Loucy (cell line): ENCODE data around the gene MCOLN1.

ENCODE experiments used
- H2AFZ ChIP-seq: fragments of 200-600 bp; sonication (generic); 2 replicates; pipeline ENCODE4 v1.6.0; 2016; ENCODE audit warnings: antibody characterized with exemption, mild to moderate bottlenecking, low read length, moderate library complexity
- H3F3A ChIP-seq: fragments of 200-600 bp; 2 replicates; pipeline ENCODE4 v1.6.0; 2016; ENCODE audit warnings: antibody characterized with exemption, low read depth, mild to moderate bottlenecking
- H3K27me3 ChIP-seq: fragments of 200-600 bp; sonication (generic); 2 replicates; pipeline ENCODE4 v1.6.1; 2014; ENCODE audit warnings: low read length, mild to moderate bottlenecking; ENCODE audit not compliant: insufficient read depth, poor library complexity, severe bottlenecking
- H3K36me3 ChIP-seq: fragments of 200-600 bp; sonication (generic); 2 replicates; pipeline ENCODE4 v1.6.1; 2016; ENCODE audit warnings: low read length; ENCODE audit not compliant: insufficient read depth
- H3K4me1 ChIP-seq: fragments of 200-600 bp; sonication (generic); 2 replicates; pipeline ENCODE4 v1.5.1; 2014; ENCODE audit warnings: low read length, mild to moderate bottlenecking; ENCODE audit not compliant: insufficient read depth, poor library complexity, severe bottlenecking
- H3K4me2 ChIP-seq: fragments of 200-600 bp; sonication (generic); 2 replicates; pipeline ENCODE4 v1.6.0; 2014; ENCODE audit warnings: antibody characterized with exemption, low read length, low read depth, mild to moderate bottlenecking; ENCODE audit not compliant: poor library complexity, severe bottlenecking
- H3K4me3 ChIP-seq: fragments of 200-600 bp; sonication (generic); 2 replicates; pipeline ENCODE4 v1.5.1; 2014; ENCODE audit warnings: low read length, mild to moderate bottlenecking, mixed read lengths; ENCODE audit not compliant: poor library complexity, severe bottlenecking
- H3K79me2 ChIP-seq: fragments of 200-600 bp; sonication (generic); 2 replicates; pipeline ENCODE4 v1.6.1; 2014; ENCODE audit warnings: low read length; ENCODE audit not compliant: insufficient read depth
- H3K9ac ChIP-seq: fragments of 200-600 bp; sonication (generic); 2 replicates; pipeline ENCODE4 v1.6.0; 2014; ENCODE audit warnings: mild to moderate bottlenecking, low read depth, low read length, moderate library complexity; ENCODE audit not compliant: poor library complexity, severe bottlenecking
- H3K9me2 ChIP-seq: fragments of 200-600 bp; sonication (generic); replicated peaks from 2 replicates; pipeline ENCODE4 v1.6.1; 2016; ENCODE audit warnings: low read depth, low read length, mixed read lengths
- H3K9me3 ChIP-seq: fragments of 200-600 bp; sonication (generic); 2 replicates; pipeline ENCODE4 v1.6.1; 2014; ENCODE audit warnings: mild to moderate bottlenecking, antibody characterized with exemption, low read length, low read depth; ENCODE audit not compliant: insufficient read depth
- H4K20me1 ChIP-seq: fragments of 200-600 bp; sonication (generic); 2 replicates; pipeline ENCODE4 v1.6.0; 2014; ENCODE audit warnings: antibody characterized with exemption, low read length, mild to moderate bottlenecking; ENCODE audit not compliant: insufficient read depth, poor library complexity, severe bottlenecking
- CTCF ChIP-seq: fragments of 200-600 bp; sonication (generic); conservative IDR thresholded peaks from 2 replicates; pipeline ENCODE4 v1.5.1; 2014; ENCODE audit warnings: mild to moderate bottlenecking, antibody characterized with exemption, low read length
- EZH2phosphoT487 ChIP-seq: fragments of 200-600 bp; IDR thresholded peaks from 2 replicates; pipeline ENCODE4 v1.6.1; 2018; ENCODE audit warnings: antibody characterized with exemption, mild to moderate bottlenecking, moderate library complexity, borderline replicate concordance

Gene MCOLN1

GRCh38 chr19:7578127-7578526 lies 55.7 kb downstream of the MCOLN1 start:
- no peak overlapping the region for H3K4me3 ChIP-seq
- no peak overlapping the region for H3K9ac ChIP-seq
- H4K20me1 ChIP-seq, result no peaks in the 10 kb centered on the region
- TF ChIP-seq EZH2phosphoT487 (no peak), CTCF (no peak)
- H3K9me3 ChIP-seq, result no peaks in the 10 kb centered on the region
- no peaks in the 10 kb centered on the region for H3K36me3 ChIP-seq
- H2AFZ ChIP-seq, result no peak overlapping the region
- no peaks in the 10 kb centered on the region for H3K4me1 ChIP-seq
- H3K27me3 ChIP-seq, result no peaks in the 10 kb centered on the region
- H3K9me2 ChIP-seq, result no peaks in the 10 kb centered on the region
- no peaks in the 10 kb centered on the region for H3K79me2 ChIP-seq
- no peak overlapping the region for H3K4me2 ChIP-seq
- H3F3A ChIP-seq, result no peaks in the 10 kb centered on the region

DNA sequence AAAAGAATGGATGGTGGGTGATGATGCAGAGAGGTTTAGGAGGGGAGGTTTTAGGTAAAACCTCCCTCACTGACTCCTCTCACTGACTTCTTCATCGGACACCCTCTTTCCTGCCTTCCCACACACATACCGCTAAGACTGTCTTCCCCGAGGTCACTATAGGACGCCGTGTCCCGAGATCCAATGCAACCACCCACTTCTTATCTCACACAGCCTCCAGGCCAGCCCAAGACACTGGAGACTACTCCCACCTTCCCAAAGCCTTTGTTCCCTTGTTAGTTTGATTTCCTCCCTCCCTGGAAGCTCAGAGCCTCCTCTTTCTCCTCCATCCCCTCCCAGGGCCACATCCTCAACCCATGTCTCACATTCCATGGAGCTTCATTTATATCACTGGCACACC lies 56.8 kb downstream of the MCOLN1 start:
- Histone ChIP-seq H3K36me3 (no peaks in the 10 kb centered on the region), H3F3A (no peaks in the 10 kb centered on the region), H3K4me2 (no peak overlapping the region), H3K27me3 (no peaks in the 10 kb centered on the region), H3K4me1 (no peaks in the 10 kb centered on the region), H3K79me2 (no peaks in the 10 kb centered on the region), H3K9me3 (no peaks in the 10 kb centered on the region), H3K9me2 (no peaks in the 10 kb centered on the region), H3K4me3 (no peak overlapping the region), H2AFZ (no peak overlapping the region), H4K20me1 (no peaks in the 10 kb centered on the region), H3K9ac (no peak overlapping the region)
- no peak for TF ChIP-seq EZH2phosphoT487
- no peak for TF ChIP-seq CTCF

GRCh38 chr19:7582446-7582845 lies 60.0 kb downstream of the MCOLN1 start:
- no peaks in the 10 kb centered on the region for H3F3A ChIP-seq
- no peaks in the 10 kb centered on the region for H3K9me2 ChIP-seq
- no peaks in the 10 kb centered on the region for H3K27me3 ChIP-seq
- H3K4me1 ChIP-seq, result no peaks in the 10 kb centered on the region
- no peaks in the 10 kb centered on the region for H3K36me3 ChIP-seq
- H2AFZ ChIP-seq, result no peak overlapping the region
- H3K4me3 ChIP-seq, result no peak overlapping the region
- H3K9me3 ChIP-seq, result no peaks in the 10 kb centered on the region
- H4K20me1 ChIP-seq, result no peaks in the 10 kb centered on the region
- TF ChIP-seq CTCF (no peak), EZH2phosphoT487 (no peak)
- H3K79me2 ChIP-seq, result no peaks in the 10 kb centered on the region
- H3K4me2 ChIP-seq, result no peak overlapping the region
- H3K9ac ChIP-seq, result no peak overlapping the region
